HepG2 (cell line): ENCODE results near the gene MFN2. TPM values are rescaled to one million over a fixed set of nuclear protein-coding genes. Genes with fewer than 3 reads are reported as not detected.

ENCODE experiments used
- ATAC-seq: fragments of 200-7000 bp; cut with Tn5 transposase; 3 replicates; pipeline ENCODE4 v1.9.1; 2020; ENCODE audit warnings: mild to moderate bottlenecking, moderate library complexity
- BruUV-seq: library from RNA; stranded (reverse); fragments of 400-500 nt; replicated peaks from 2 replicates; lab custom pipeline; 2021; lab: Mats Ljungman, UMichigan
- CTCF ChIA-PET: fragments of 300-600 bp; formaldehyde crosslinking; extraction: SDS; loops from one replicate; lab custom pipeline; 2021; ENCODE audit warnings: low total read pairs, inconsistent platforms, low intra/inter-chr PET ratio; lab: Yijun Ruan, JAX
- POLR2A ChIA-PET: fragments of 350-600 bp; sonication (Branson Sonifier 250); formaldehyde crosslinking; loops from one replicate; lab custom pipeline; 2020; ENCODE audit warnings: antibody characterized with exemption, inconsistent platforms; lab: Yijun Ruan, JAX
- DNase-seq: peaks from one replicate; pipeline ENCODE4 v3.0.0-alpha.2; 2015; ENCODE audit warnings: low spot score
- FAIRE-seq: peaks from 3 replicates; lab custom pipeline; 2011; peaks lifted over from hg19 to GRCh38; lab: Jason Lieb, UNC
- H2AFZ ChIP-seq: one replicate; pipeline ENCODE4 v1.6.1; 2011; ENCODE audit warnings: low read length, inconsistent platforms
- H3K27ac ChIP-seq: fragments of 300-600 bp; 3 replicates; pipeline ENCODE4 v1.8.0; 2011; ENCODE audit warnings: mixed run types, mild to moderate bottlenecking, mixed read lengths, low read length, inconsistent platforms; ENCODE audit not compliant: insufficient read depth; ENCODE audit errors: extremely low read length
- H3K27me3 ChIP-seq, 2 experiments: fragments of 200-600 bp in 1 of 2; 2 replicates in 1 of 2; 3 replicates in 1 of 2; pipeline versions ENCODE4 v1.6.0 to v1.8.0; 2011; ENCODE audit warnings: low read length in 2 of 2, mild to moderate bottlenecking in 2 of 2, moderate library complexity in 2 of 2, inconsistent platforms in 1 of 2; ENCODE audit not compliant: insufficient read depth in 2 of 2, control insufficient read depth in 1 of 2
- H3K36me3 ChIP-seq, 2 experiments: fragments of 200-600 bp in 1 of 2; replicated peaks in 1 of 2; 2 replicates in 1 of 2; 3 replicates in 1 of 2; pipeline versions ENCODE4 v1.5.1 to v1.8.0; 2011; ENCODE audit warnings: low read length in 2 of 2, inconsistent platforms in 1 of 2; ENCODE audit not compliant: insufficient read depth in 2 of 2, control insufficient read depth in 1 of 2
- H3K4me1 ChIP-seq: 2 replicates; pipeline ENCODE4 v1.5.1; 2012; ENCODE audit warnings: low read length, inconsistent platforms; ENCODE audit not compliant: insufficient read depth
- H3K4me2 ChIP-seq: 2 replicates; pipeline ENCODE4 v1.6.0; 2011; ENCODE audit warnings: low read depth, low read length, inconsistent platforms
- H3K4me3 ChIP-seq, 3 experiments: fragments of 200-600 bp in 1 of 3; sonication (generic), shearing (Covaris generic) in 1 of 3; replicated peaks in 1 of 3; 2 replicates each; pipeline ENCODE4 v1.5.1; 2011 to 2016; ENCODE audit warnings: low read length in 3 of 3, inconsistent platforms in 2 of 3, low read depth in 2 of 3, mild to moderate bottlenecking in 2 of 3, control low read depth in 1 of 3, mixed read lengths in 1 of 3; ENCODE audit not compliant: insufficient read depth in 1 of 3
- H3K79me2 ChIP-seq: one replicate; pipeline ENCODE4 v1.6.1; 2011; ENCODE audit warnings: low read length, inconsistent platforms; ENCODE audit not compliant: insufficient read depth
- H3K9ac ChIP-seq: 2 replicates; pipeline ENCODE4 v1.6.0; 2011; ENCODE audit warnings: mild to moderate bottlenecking, low read depth, low read length, inconsistent platforms; ENCODE audit not compliant: insufficient read depth
- H3K9me3 ChIP-seq: 2 replicates; pipeline ENCODE4 v1.5.1; 2012; ENCODE audit warnings: mild to moderate bottlenecking, low read length
- H4K20me1 ChIP-seq: 2 replicates; pipeline ENCODE4 v1.6.0; 2011; ENCODE audit warnings: inconsistent platforms, mild to moderate bottlenecking, low read length, moderate library complexity; ENCODE audit not compliant: insufficient read depth
- ARNT2 ChIP-seq: sonication (generic); formaldehyde crosslinking; IDR thresholded peaks from 2 replicates; pipeline ENCODE4 v1.8.0; 2022; ENCODE audit warnings: mild to moderate bottlenecking, low read depth, missing genetic modification reagents, moderate library complexity
- CBX1 ChIP-seq: IDR thresholded peaks from one replicate; pipeline ENCODE4 v1.6.1; 2016; ENCODE audit warnings: antibody characterized with exemption, low read depth
- EHMT2 ChIP-seq: fragments of 200-600 bp; sonication (generic); IDR thresholded peaks from 2 replicates; pipeline ENCODE4 v1.7.0; 2017; ENCODE audit warnings: antibody characterized with exemption, low read depth, low read length, borderline replicate concordance
- GATA4 ChIP-seq: sonication (generic); IDR thresholded peaks from 2 replicates; pipeline ENCODE4 v1.6.1; 2016; ENCODE audit warnings: antibody characterized with exemption, low read depth, borderline replicate concordance
- GMEB2 ChIP-seq: IDR thresholded peaks from 2 replicates; pipeline ENCODE4 v1.6.1; 2016; ENCODE audit warnings: missing biosample characterization, missing genetic modification reagents, low read depth
- HDAC2 ChIP-seq: sonication (generic); formaldehyde crosslinking; IDR thresholded peaks from 2 replicates; pipeline ENCODE4 v1.4.0; 2020; ENCODE audit warnings: missing genetic modification reagents
- MAFF ChIP-seq: IDR thresholded peaks from 2 replicates; pipeline ENCODE4 v1.6.1; 2011; ENCODE audit warnings: low read depth, low read length, improper control_type of control experiment
- NFRKB ChIP-seq: fragments of 450-650 bp; IDR thresholded peaks from 2 replicates; pipeline ENCODE4 v1.6.1; 2017
- PCBP1 ChIP-seq: fragments of 200-400 bp; formaldehyde crosslinking; IDR thresholded peaks from 2 replicates; pipeline ENCODE4 v1.6.1; 2017; ENCODE audit warnings: mild to moderate bottlenecking, low read depth, low read length, borderline replicate concordance
- SMYD3 ChIP-seq: sonication (generic); formaldehyde crosslinking; IDR thresholded peaks from 2 replicates; pipeline ENCODE4 v1.8.1; 2023; ENCODE audit warnings: mild to moderate bottlenecking, missing genetic modification reagents
- WIZ ChIP-seq: sonication (generic); formaldehyde crosslinking; IDR thresholded peaks from 2 replicates; pipeline ENCODE4 v1.5.1; 2020; ENCODE audit warnings: mild to moderate bottlenecking, missing genetic modification reagents
- ZBTB14 ChIP-seq: sonication (generic); formaldehyde crosslinking; IDR thresholded peaks from 2 replicates; pipeline ENCODE4 v1.4.0; 2020; ENCODE audit warnings: missing genetic modification reagents
- WGBS: methylation state at CpG from one replicate; pipeline ENCODE4 v1.1.6; 2017; ENCODE audit warnings: low lambda C conversion rate; 5-methylcytosine and 5-hydroxymethylcytosine counted together
- in situ Hi-C: cut with HindIII; loops from 2 replicates; pipeline ENCODE4 v1.10.0; 2017; ENCODE audit warnings: low pct_unique_long_range_greater_than_20kb; ENCODE audit not compliant: extremely low pct_ligation_motif_present
- intact Hi-C: fragments of 100-400 bp; cut with micrococcal nuclease; formaldehyde crosslinking; loops from one replicate; pipeline ENCODE4 v1.10.0; 2022; ENCODE audit not compliant: unreplicated experiment
- polyA plus RNA-seq, 8 experiments: library from polyadenylated mRNA; depleted of rRNA in 3 of 8; stranded (reverse) in 7 of 8; unstranded in 1 of 8; fragments of >200 nt; fragmentation: Illumina TruSeq in 4 of 8; extraction: Trizol in 4 of 8; gene quantifications; 2 replicates each; pipeline versions ENCODE4 v1.2.1 to v1.2.3, GENCODE V29; 2011 to 2016; ENCODE audit warnings: low read depth in 4 of 8, missing spikeins in 1 of 8, mixed read lengths in 1 of 8; ENCODE audit not compliant: insufficient read depth in 1 of 8
- total RNA-seq, 5 experiments: library from RNA; depleted of rRNA; stranded (reverse); fragments of >200 nt; fragmentation: Illumina TruSeq; extraction: Trizol; gene quantifications; 2 replicates each; pipeline ENCODE4 v1.2.3, GENCODE V29; 2016; ENCODE audit warnings: low read depth in 1 of 5
- TF ChIP-seq, protein P1 (sequence below): IDR thresholded peaks from 2 replicates; pipeline ENCODE4 v1.6.1; 2016; ENCODE audit warnings: missing compliant biosample characterization, missing genetic modification reagents, borderline replicate concordance
- TF ChIP-seq, protein P2 (sequence below): sonication (generic); formaldehyde crosslinking; IDR thresholded peaks from 2 replicates; pipeline ENCODE4 v1.4.0; 2020; ENCODE audit warnings: mild to moderate bottlenecking, missing genetic modification reagents, borderline replicate concordance

The MFN2 gene
- total and polyA plus RNA-seq, 2 of the 13 experiments (the other 11 are each of a cell fraction or from before 2014, with no cell fraction given) = 38.7 to 60.9 TPM

- WGBS = 96% methylated on average over 8 of the region's 10 CpGs
- no peak overlapping the region for H3K27ac ChIP-seq
- no peak for TF ChIP-seq GMEB2 (CRISPR knock-in tag)
- TF ChIP-seq ARNT2 = no peak
- no peak for TF ChIP-seq PCBP1
- TF ChIP-seq EHMT2 = no peak
- TF ChIP-seq GATA4 = no peak
- TF ChIP-seq CBX1 = no peak
- no peak for TF ChIP-seq WIZ (CRISPR knock-in tag)
- TF ChIP-seq, protein P1, sequence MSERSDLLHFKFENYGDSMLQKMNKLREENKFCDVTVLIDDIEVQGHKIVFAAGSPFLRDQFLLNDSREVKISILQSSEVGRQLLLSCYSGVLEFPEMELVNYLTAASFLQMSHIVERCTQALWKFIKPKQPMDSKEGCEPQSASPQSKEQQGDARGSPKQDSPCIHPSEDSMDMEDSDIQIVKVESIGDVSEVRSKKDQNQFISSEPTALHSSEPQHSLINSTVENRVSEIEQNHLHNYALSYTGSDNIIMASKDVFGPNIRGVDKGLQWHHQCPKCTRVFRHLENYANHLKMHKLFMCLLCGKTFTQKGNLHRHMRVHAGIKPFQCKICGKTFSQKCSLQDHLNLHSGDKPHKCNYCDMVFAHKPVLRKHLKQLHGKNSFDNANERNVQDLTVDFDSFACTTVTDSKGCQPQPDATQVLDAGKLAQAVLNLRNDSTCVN (CRISPR knock-in tag) = no peak
- no peak for TF ChIP-seq MAFF
- TF ChIP-seq HDAC2 (CRISPR knock-in tag) = no peak
- TF ChIP-seq NFRKB = no peak
- no peak for TF ChIP-seq ZBTB14 (CRISPR knock-in tag)
- no peak for TF ChIP-seq SMYD3 (CRISPR knock-in tag)
- TF ChIP-seq, protein P2, sequence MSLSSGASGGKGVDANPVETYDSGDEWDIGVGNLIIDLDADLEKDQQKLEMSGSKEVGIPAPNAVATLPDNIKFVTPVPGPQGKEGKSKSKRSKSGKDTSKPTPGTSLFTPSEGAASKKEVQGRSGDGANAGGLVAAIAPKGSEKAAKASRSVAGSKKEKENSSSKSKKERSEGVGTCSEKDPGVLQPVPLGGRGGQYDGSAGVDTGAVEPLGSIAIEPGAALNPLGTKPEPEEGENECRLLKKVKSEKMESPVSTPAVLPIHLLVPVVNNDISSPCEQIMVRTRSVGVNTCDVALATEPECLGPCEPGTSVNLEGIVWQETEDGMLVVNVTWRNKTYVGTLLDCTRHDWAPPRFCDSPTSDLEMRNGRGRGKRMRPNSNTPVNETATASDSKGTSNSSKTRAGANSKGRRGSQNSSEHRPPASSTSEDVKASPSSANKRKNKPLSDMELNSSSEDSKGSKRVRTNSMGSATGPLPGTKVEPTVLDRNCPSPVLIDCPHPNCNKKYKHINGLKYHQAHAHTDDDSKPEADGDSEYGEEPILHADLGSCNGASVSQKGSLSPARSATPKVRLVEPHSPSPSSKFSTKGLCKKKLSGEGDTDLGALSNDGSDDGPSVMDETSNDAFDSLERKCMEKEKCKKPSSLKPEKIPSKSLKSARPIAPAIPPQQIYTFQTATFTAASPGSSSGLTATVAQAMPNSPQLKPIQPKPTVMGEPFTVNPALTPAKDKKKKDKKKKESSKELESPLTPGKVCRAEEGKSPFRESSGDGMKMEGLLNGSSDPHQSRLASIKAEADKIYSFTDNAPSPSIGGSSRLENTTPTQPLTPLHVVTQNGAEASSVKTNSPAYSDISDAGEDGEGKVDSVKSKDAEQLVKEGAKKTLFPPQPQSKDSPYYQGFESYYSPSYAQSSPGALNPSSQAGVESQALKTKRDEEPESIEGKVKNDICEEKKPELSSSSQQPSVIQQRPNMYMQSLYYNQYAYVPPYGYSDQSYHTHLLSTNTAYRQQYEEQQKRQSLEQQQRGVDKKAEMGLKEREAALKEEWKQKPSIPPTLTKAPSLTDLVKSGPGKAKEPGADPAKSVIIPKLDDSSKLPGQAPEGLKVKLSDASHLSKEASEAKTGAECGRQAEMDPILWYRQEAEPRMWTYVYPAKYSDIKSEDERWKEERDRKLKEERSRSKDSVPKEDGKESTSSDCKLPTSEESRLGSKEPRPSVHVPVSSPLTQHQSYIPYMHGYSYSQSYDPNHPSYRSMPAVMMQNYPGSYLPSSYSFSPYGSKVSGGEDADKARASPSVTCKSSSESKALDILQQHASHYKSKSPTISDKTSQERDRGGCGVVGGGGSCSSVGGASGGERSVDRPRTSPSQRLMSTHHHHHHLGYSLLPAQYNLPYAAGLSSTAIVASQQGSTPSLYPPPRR (CRISPR knock-in tag) = no peak
- TF ChIP-seq, all 625 proteins: peak for 0
Measured at GRCh38 chr1:12001996-12002493, 21.8 kb downstream of the MFN2 start.

More at GRCh38 chr1:12001996-12002493, 21.8 kb downstream of the MFN2 start:
- no TSS peak for BruUV-seq
- no peaks in the 10 kb centered on the region for H3K4me1 ChIP-seq
- no peak overlapping the region for H3K4me3 ChIP-seq
- no peaks in the 10 kb centered on the region for H4K20me1 ChIP-seq
- H3K4me2 ChIP-seq = no peak overlapping the region
- no peak for FAIRE-seq
- no peak; the same call in 2 of the 3 replicates for ATAC-seq
- CTCF ChIA-PET = no interaction called here
- H3K27me3 ChIP-seq = no peaks in the 10 kb centered on the region
- H2AFZ ChIP-seq = no peak overlapping the region
- no peak for DNase-seq
- POLR2A ChIA-PET = interaction anchor here (1.7 kb wide), 1 partner anchor 17 kb away, joined by 4 read pairs; the partner anchor contains the start of gene MIIP
- H3K9me3 ChIP-seq = no peaks in the 10 kb centered on the region
- no peak overlapping the region for H3K9ac ChIP-seq
- intact Hi-C loops (no loop called here), in situ Hi-C loops (no loop called here)
- H3K36me3 ChIP-seq = peaks cover 49 to 78% of the 10 kb centered on the region in 2 experiments
- H3K79me2 ChIP-seq = no peaks in the 10 kb centered on the region
